K562 (cell line): ENCODE measurements around the gene EVL. TPM values are rescaled to one million over a fixed set of nuclear protein-coding genes. Genes with fewer than 3 reads are reported as not detected.

Experiments
- ATAC-seq: fragments of 200-7000 bp; cut with Tn5 transposase; 3 replicates; pipeline ENCODE4 v1.9.1; 2020; ENCODE audit warnings: moderate library complexity
- BruUV-seq: library from RNA; stranded (reverse); fragments of 400-500 nt; replicated peaks from 2 replicates; lab custom pipeline; 2021; lab: Mats Ljungman, UMichigan
- CTCF ChIA-PET: fragments of 300-600 bp; formaldehyde crosslinking; extraction: SDS; loops from one replicate; lab custom pipeline; 2021; ENCODE audit warnings: low intra/inter-chr PET ratio; lab: Yijun Ruan, JAX
- POLR2A ChIA-PET: fragments of 300-600, 350-650 bp; sonication (Branson Sonifier 250); formaldehyde crosslinking; extraction: SDS; loops from one replicate; lab custom pipeline; 2021; ENCODE audit warnings: antibody characterized with exemption, inconsistent platforms; lab: Yijun Ruan, JAX
- DNase-seq, 4 experiments: peaks; one replicate each; pipeline versions ENCODE4 v3.0.0 to v3.0.0-alpha.2; 2011 to 2018; ENCODE audit warnings: low spot score in 3 of 4, mixed read lengths in 3 of 4; ENCODE audit errors: extremely low read depth in 1 of 4
- FAIRE-seq: peaks from 2 replicates; lab custom pipeline; 2011; peaks lifted over from hg19 to GRCh38; lab: Jason Lieb, UNC
- H2AFZ ChIP-seq: 2 replicates; pipeline ENCODE4 v1.6.0; 2011; ENCODE audit warnings: low read depth, low read length, control low read depth, inconsistent platforms
- H3K27ac ChIP-seq: fragments of 200-600 bp; 3 replicates; pipeline ENCODE4 v1.8.0; 2011; ENCODE audit warnings: low read depth, mild to moderate bottlenecking, control low read depth, inconsistent platforms, low read length, moderate library complexity, mixed read lengths; ENCODE audit errors: extremely low read depth
- H3K27me3 ChIP-seq, 2 experiments: fragments of 300-600 bp in 1 of 2; 2 replicates in 1 of 2; 3 replicates in 1 of 2; pipeline versions ENCODE4 v1.6.0 to v1.8.0; 2011; ENCODE audit warnings: inconsistent platforms in 2 of 2, low read length in 2 of 2, mild to moderate bottlenecking in 1 of 2, mixed read lengths in 1 of 2, moderate library complexity in 1 of 2; ENCODE audit not compliant: control insufficient read depth in 2 of 2, insufficient read depth in 2 of 2
- H3K36me3 ChIP-seq: fragments of 300-600 bp; 3 replicates; pipeline ENCODE4 v1.8.0; 2011; ENCODE audit warnings: mild to moderate bottlenecking, low read length, inconsistent platforms; ENCODE audit not compliant: control insufficient read depth, insufficient read depth
- H3K4me1 ChIP-seq, 2 experiments: fragments of 200-600 bp in 1 of 2; replicated peaks in 1 of 2; 2 replicates in 1 of 2; 3 replicates in 1 of 2; pipeline versions ENCODE4 v1.5.1 to v1.8.0; 2011; ENCODE audit warnings: inconsistent platforms in 2 of 2, low read length in 2 of 2, mild to moderate bottlenecking in 1 of 2, mixed read lengths in 1 of 2, moderate library complexity in 1 of 2; ENCODE audit not compliant: control insufficient read depth in 2 of 2, insufficient read depth in 2 of 2
- H3K4me2 ChIP-seq: 2 replicates; pipeline ENCODE4 v1.6.1; 2011; ENCODE audit warnings: low read length, control low read depth, inconsistent platforms, mixed read lengths; ENCODE audit not compliant: insufficient read depth
- H3K4me3 ChIP-seq: fragments of 200-600 bp; sonication (generic), shearing (Covaris generic); 2 replicates; pipeline ENCODE4 v1.5.1; 2016; ENCODE audit warnings: control low read depth, inconsistent platforms
- H3K79me2 ChIP-seq: fragments of 200-600 bp; 3 replicates; pipeline ENCODE4 v1.8.0; 2011; ENCODE audit warnings: low read length, inconsistent platforms; ENCODE audit not compliant: control insufficient read depth, insufficient read depth
- H3K9ac ChIP-seq, 2 experiments: 2 replicates each; pipeline versions ENCODE4 v1.6.0 to v1.6.1; 2011; ENCODE audit warnings: low read depth in 2 of 2, low read length in 2 of 2, control low read depth in 1 of 2, inconsistent platforms in 1 of 2, mild to moderate bottlenecking in 1 of 2, mixed read lengths in 1 of 2; ENCODE audit not compliant: insufficient read depth in 1 of 2
- H3K9me1 ChIP-seq: one replicate; pipeline ENCODE4 v1.6.0; 2011; ENCODE audit warnings: inconsistent platforms, mild to moderate bottlenecking, low read length, moderate library complexity; ENCODE audit not compliant: control insufficient read depth, insufficient read depth
- H3K9me3 ChIP-seq: replicated peaks from 2 replicates; pipeline ENCODE4 v1.5.1; 2011; ENCODE audit warnings: low read depth, low read length, inconsistent platforms; ENCODE audit not compliant: control insufficient read depth, insufficient read depth
- H4K20me1 ChIP-seq: replicated peaks from 2 replicates; pipeline ENCODE4 v1.6.1; 2011; ENCODE audit warnings: low read length, inconsistent platforms, mixed read lengths; ENCODE audit not compliant: control insufficient read depth, insufficient read depth
- ADNP ChIP-seq: fragments of 200-800 bp; sonication (Bioruptor generic); IDR thresholded peaks from 2 replicates; pipeline ENCODE4 v1.6.1; 2016; ENCODE audit warnings: missing genetic modification characterization, missing compliant biosample characterization
- BRD9 ChIP-seq: fragments of 450-650 bp; IDR thresholded peaks from 2 replicates; pipeline ENCODE4 v1.6.1; 2018; ENCODE audit warnings: low read depth; ENCODE audit not compliant: partially characterized antibody
- CC2D1A ChIP-seq: fragments of 450-650 bp; IDR thresholded peaks from 2 replicates; pipeline ENCODE4 v1.6.1; 2017; ENCODE audit warnings: mild to moderate bottlenecking
- CTBP1 ChIP-seq: fragments of 450-650 bp; IDR thresholded peaks from 2 replicates; pipeline ENCODE4 v1.6.1; 2016; ENCODE audit warnings: borderline replicate concordance
- FOXA1 ChIP-seq: fragments of 450-650 bp; IDR thresholded peaks from 2 replicates; pipeline ENCODE4 v1.6.1; 2016; ENCODE audit warnings: mild to moderate bottlenecking, borderline replicate concordance
- GABPB2 ChIP-seq: fragments of 250-450 bp; sonication (Bioruptor Pico); conservative IDR thresholded peaks from 2 replicates; pipeline ENCODE4 v1.5.1; 2021; ENCODE audit warnings: mild to moderate bottlenecking
- NFE2L1 ChIP-seq: fragments of 450-650 bp; IDR thresholded peaks from 2 replicates; pipeline ENCODE4 v1.6.1; 2016; ENCODE audit warnings: missing genetic modification characterization, low read depth, mild to moderate bottlenecking, missing compliant biosample characterization, moderate library complexity, borderline replicate concordance
- POLR3G ChIP-seq: IDR thresholded peaks from 2 replicates; pipeline ENCODE4 v1.6.1; 2011; ENCODE audit not compliant: insufficient read length, insufficient replicate concordance; ENCODE audit errors: extremely low read depth
- POU5F1 ChIP-seq: fragments of 150-350 bp; IDR thresholded peaks from 2 replicates; pipeline ENCODE4 v1.6.1; 2014; ENCODE audit warnings: borderline replicate concordance, low read length, low read depth, mild to moderate bottlenecking; ENCODE audit not compliant: partially characterized antibody
- RFX7 ChIP-seq: fragments of 250-450 bp; sonication (Bioruptor Pico); IDR thresholded peaks from 2 replicates; pipeline ENCODE4 v1.5.1; 2021; ENCODE audit warnings: mild to moderate bottlenecking
- SMAD4 ChIP-seq: fragments of 250-450 bp; sonication (Bioruptor Pico); conservative IDR thresholded peaks from 2 replicates; pipeline ENCODE4 v1.8.0; 2021; ENCODE audit warnings: inconsistent platforms, mild to moderate bottlenecking, moderate library complexity
- TFAM ChIP-seq: fragments of 250-450 bp; sonication (Bioruptor Pico); conservative IDR thresholded peaks from 2 replicates; pipeline ENCODE4 v1.5.0; 2021; ENCODE audit warnings: mild to moderate bottlenecking, moderate library complexity
- TOE1 ChIP-seq, 2 experiments: fragments of 450-650 bp in 1 of 2; sonication (generic) in 1 of 2; formaldehyde crosslinking in 1 of 2; IDR thresholded peaks; 2 replicates each; pipeline versions ENCODE4 v1.7.1 to v1.8.0; 2016 to 2022; ENCODE audit warnings: borderline replicate concordance in 2 of 2, mild to moderate bottlenecking in 2 of 2, antibody characterized with exemption in 1 of 2, inconsistent platforms in 1 of 2, low read depth in 1 of 2, missing genetic modification reagents in 1 of 2, moderate library complexity in 1 of 2
- ZFP36 ChIP-seq: fragments of 150-350 bp; IDR thresholded peaks from 2 replicates; pipeline ENCODE4 v1.6.1; 2018; ENCODE audit warnings: low read length, low read depth; ENCODE audit not compliant: partially characterized antibody
- ZNF77 ChIP-seq: fragments of 250-450 bp; sonication (Bioruptor Pico); IDR thresholded peaks from 2 replicates; pipeline ENCODE4 v1.5.0; 2020
- WGBS: fragments of 100-300 bp; shearing (Covaris generic); methylation state at CpG from one replicate; pipeline ENCODE4 v1.1.6; 2016; ENCODE audit warnings: low coverage, mixed read lengths; ENCODE audit not compliant: insufficient coverage; ENCODE audit errors: missing lambda C conversion rate; 5-methylcytosine and 5-hydroxymethylcytosine counted together
- in situ Hi-C: fragments of 300-500 bp; cut with MboI; formaldehyde crosslinking; loops from 4 replicates; pipeline ENCODE4 v1.15.0; 2018; ENCODE audit warnings: inconsistent platforms, mixed read lengths
- intact Hi-C: fragments of 100-400 bp; cut with micrococcal nuclease; formaldehyde crosslinking; loops from 2 replicates; pipeline ENCODE4 v1.14.2; 2022
- polyA plus RNA-seq, 8 experiments: library from polyadenylated mRNA; depleted of rRNA in 4 of 8; stranded (reverse) in 5 of 8; unstranded in 3 of 8; fragments of >200 nt; fragmentation: Nextera tagmentation in 2 of 8; fragmentation: Illumina TruSeq in 1 of 8; extraction: Ambion mirVana in 2 of 8; extraction: Trizol in 1 of 8; gene quantifications; 2 replicates each; pipeline versions ENCODE4 v1.2.1 to v1.2.3, GENCODE V29; 2011 to 2014; ENCODE audit warnings: inconsistent platforms in 1 of 8, missing spikeins in 1 of 8
- total RNA-seq, 7 experiments: library from RNA; depleted of rRNA in 6 of 7; stranded (reverse); fragments of >200 nt in 6 of 7; fragmentation: Illumina TruSeq in 2 of 7; extraction: Trizol in 2 of 7; gene quantifications; 2 replicates each; pipeline versions ENCODE4 v1.2.1 to v1.2.3, GENCODE V29; 2011 to 2021; ENCODE audit warnings: low replicate concordance in 1 of 7
- TF ChIP-seq, protein P1 (sequence below): fragments of 450-650 bp; IDR thresholded peaks from 2 replicates; pipeline ENCODE4 v1.7.0; 2016; ENCODE audit warnings: borderline replicate concordance

The EVL gene
- total and polyA plus RNA-seq, 9 of the 15 experiments (the other 6 are each of a cell fraction or from before 2014, with no cell fraction given): 2.9 to 43.4 (median 23.9) TPM

DNA sequence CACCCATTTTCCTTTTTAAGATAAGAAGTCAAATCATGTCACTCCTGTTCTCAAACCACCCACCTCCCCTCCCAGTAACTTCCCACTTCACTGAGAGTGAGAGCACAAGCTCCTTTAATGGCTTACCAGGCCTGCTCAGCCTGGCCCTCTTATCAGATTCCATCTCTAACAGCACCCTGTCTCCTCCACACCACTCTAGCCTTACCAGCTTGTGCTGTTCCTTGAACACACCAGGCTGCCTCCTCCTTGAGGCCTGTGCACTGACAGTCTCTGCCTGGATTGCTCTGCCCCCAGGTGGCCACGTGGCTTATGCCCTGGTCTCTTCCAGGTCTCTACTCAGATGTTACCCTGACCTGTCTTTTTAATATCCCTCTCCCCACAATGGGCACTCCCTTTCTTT lies 40.1 kb upstream of the EVL start (continued):
- TF ChIP-seq POU5F1: no peak
- TF ChIP-seq SMAD4: 0 out of 2 replicates have a peak, but pooled peaks have one; percentile 20
- TF ChIP-seq CTBP1: peak; percentile 45; the same call in 1 of the 2 replicates
- no peak for TF ChIP-seq FOXA1
- no peak for TF ChIP-seq ZNF77 (CRISPR knock-in tag)
- TF ChIP-seq ADNP: no peak
- peak; percentile 78 for TF ChIP-seq ZFP36

DNA sequence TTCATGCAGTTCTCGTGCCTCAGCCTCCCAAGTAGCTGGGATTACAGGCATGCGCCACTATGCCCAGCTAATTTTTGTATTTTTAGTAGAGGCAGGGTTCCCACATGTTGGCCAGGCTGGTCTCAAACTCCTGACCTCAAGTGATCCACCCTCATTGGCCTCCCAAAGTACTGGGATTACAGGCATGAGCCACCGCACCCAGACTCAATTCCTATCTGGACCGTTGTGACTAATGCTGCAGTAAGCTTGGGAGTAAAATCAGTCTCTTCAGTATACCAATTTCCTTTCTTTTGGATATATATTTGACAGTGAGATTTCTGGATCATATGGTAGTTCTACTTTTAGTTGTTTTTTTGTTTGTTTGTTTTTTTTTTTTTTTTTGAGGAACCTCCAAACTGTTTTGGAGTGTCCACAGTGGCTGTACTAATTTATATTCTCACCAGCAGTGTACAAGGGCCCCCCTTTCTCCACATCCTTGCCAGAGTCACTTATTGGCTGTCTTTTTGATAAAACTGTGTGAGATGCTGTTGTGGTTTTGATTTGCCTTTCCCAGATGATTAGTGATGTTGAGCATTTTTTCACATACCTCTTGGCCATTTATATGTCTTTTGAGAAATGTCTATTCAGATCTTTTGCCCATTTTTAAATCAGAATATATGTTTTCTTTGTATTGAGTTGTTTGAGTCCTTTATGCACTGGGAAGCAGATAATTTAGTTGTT lies 37.3 kb upstream of the EVL start:
- Histone ChIP-seq H2AFZ (no peak overlapping the region), H3K9me1 (no peaks in the 10 kb centered on the region), H3K4me1 (peaks cover 15 to 17% of the 10 kb centered on the region in 2 experiments), H4K20me1 (no peaks in the 10 kb centered on the region), H3K27me3 (no peaks in the 10 kb centered on the region), H3K4me2 (no peak overlapping the region), H3K36me3 (no peaks in the 10 kb centered on the region; the same call in 2 of the 3 replicates), H3K9me3 (no peaks in the 10 kb centered on the region), H3K27ac (no peak overlapping the region), H3K79me2 (peaks cover 11% of the 10 kb centered on the region), H3K4me3 (no peak overlapping the region), H3K9ac (no peak overlapping the region)
- TF ChIP-seq GABPB2 (CRISPR knock-in tag): no peak
- no peak for TF ChIP-seq CC2D1A
- TF ChIP-seq, protein P1, sequence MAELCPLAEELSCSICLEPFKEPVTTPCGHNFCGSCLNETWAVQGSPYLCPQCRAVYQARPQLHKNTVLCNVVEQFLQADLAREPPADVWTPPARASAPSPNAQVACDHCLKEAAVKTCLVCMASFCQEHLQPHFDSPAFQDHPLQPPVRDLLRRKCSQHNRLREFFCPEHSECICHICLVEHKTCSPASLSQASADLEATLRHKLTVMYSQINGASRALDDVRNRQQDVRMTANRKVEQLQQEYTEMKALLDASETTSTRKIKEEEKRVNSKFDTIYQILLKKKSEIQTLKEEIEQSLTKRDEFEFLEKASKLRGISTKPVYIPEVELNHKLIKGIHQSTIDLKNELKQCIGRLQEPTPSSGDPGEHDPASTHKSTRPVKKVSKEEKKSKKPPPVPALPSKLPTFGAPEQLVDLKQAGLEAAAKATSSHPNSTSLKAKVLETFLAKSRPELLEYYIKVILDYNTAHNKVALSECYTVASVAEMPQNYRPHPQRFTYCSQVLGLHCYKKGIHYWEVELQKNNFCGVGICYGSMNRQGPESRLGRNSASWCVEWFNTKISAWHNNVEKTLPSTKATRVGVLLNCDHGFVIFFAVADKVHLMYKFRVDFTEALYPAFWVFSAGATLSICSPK: no peak
- TF ChIP-seq NFE2L1 (tag): no peak
- TF ChIP-seq RFX7 (CRISPR knock-in tag): no peak
- no peak for TF ChIP-seq POU5F1
- no peak for TF ChIP-seq TOE1 (IDR thresholded peaks at IDR 0.05; ENCODE audit: borderline replicate concordance)
- no peak for TF ChIP-seq TOE1 (CRISPR knock-in tag; IDR thresholded peaks at IDR 0.05; ENCODE audit: borderline replicate concordance, low read depth)
- TF ChIP-seq TFAM (CRISPR knock-in tag): no peak
- no peak for TF ChIP-seq POLR3G
- no peak for TF ChIP-seq BRD9
- intact Hi-C loops: no loop called here
- no peak for DNase-seq
- FAIRE-seq: no peak
- CTCF ChIA-PET: no interaction called here
- POLR2A ChIA-PET: no interaction called here
- 85% methylated on average over 4 of the region's 4 CpGs for WGBS
- in situ Hi-C loops: no loop called here
- no TSS peak for BruUV-seq
- ATAC-seq: no peak
